GM23338 (cell line): ENCODE data around the gene PADI6. TPM values are rescaled to one million over a fixed set of nuclear protein-coding genes. Genes with fewer than 3 reads are reported as not detected.

Experiments
- ATAC-seq: fragments of 200-7000 bp; cut with Tn5 transposase; 3 replicates; pipeline ENCODE4 v1.9.1; 2020
- DNase-seq: peaks from one replicate; pipeline ENCODE4 v3.0.0-alpha.2; 2015; ENCODE audit warnings: low spot score
- H2AFZ ChIP-seq: fragments of 200-600 bp; sonication (generic); 2 replicates; pipeline ENCODE4 v1.8.0; 2016; ENCODE audit warnings: antibody characterized with exemption, mild to moderate bottlenecking, moderate library complexity
- H3F3A ChIP-seq: fragments of 200-600 bp; sonication (generic); replicated peaks from 2 replicates; pipeline ENCODE4 v1.8.0; 2017; ENCODE audit warnings: antibody characterized with exemption, mixed run types, low read depth
- H3K27ac ChIP-seq: fragments of 200-600 bp; sonication (generic); 2 replicates; pipeline ENCODE4 v1.6.1; 2016; ENCODE audit warnings: low read depth
- H3K27me3 ChIP-seq: fragments of 200-600 bp; sonication (generic); 2 replicates; pipeline ENCODE4 v1.8.0; 2016; ENCODE audit warnings: mild to moderate bottlenecking, mixed run types, moderate library complexity; ENCODE audit not compliant: insufficient read depth
- H3K36me3 ChIP-seq: fragments of 200-600 bp; sonication (generic); 2 replicates; pipeline ENCODE4 v1.8.0; 2016; ENCODE audit warnings: mild to moderate bottlenecking; ENCODE audit not compliant: insufficient read depth
- H3K4me1 ChIP-seq: fragments of 200-600 bp; sonication (generic); 2 replicates; pipeline ENCODE4 v1.8.0; 2016; ENCODE audit warnings: mild to moderate bottlenecking, moderate library complexity; ENCODE audit not compliant: insufficient read depth
- H3K4me2 ChIP-seq: fragments of 200-600 bp; sonication (generic); 2 replicates; pipeline ENCODE4 v1.7.1; 2017; ENCODE audit warnings: mixed run types
- H3K4me3 ChIP-seq: fragments of 200-600 bp; sonication (generic); 2 replicates; pipeline ENCODE4 v1.6.1; 2016; ENCODE audit warnings: mixed run types
- H3K79me2 ChIP-seq: fragments of 200-600 bp; sonication (generic); replicated peaks from 2 replicates; pipeline ENCODE4 v1.8.0; 2017; ENCODE audit warnings: mild to moderate bottlenecking; ENCODE audit not compliant: insufficient read depth
- H3K9me2 ChIP-seq: fragments of 200-600 bp; sonication (generic); 2 replicates; pipeline ENCODE4 v1.8.0; 2017; ENCODE audit not compliant: insufficient read depth
- H4K20me1 ChIP-seq: fragments of 200-600 bp; sonication (generic); replicated peaks from 2 replicates; pipeline ENCODE4 v1.8.0; 2017; ENCODE audit warnings: mild to moderate bottlenecking; ENCODE audit not compliant: insufficient read depth
- H3K27ac Mint-ChIP-seq: 2 replicates; pipeline ENCODE4 v1.8.0; 2020; ENCODE audit warnings: inconsistent platforms, mild to moderate bottlenecking, moderate library complexity, mixed read lengths
- H3K27me3 Mint-ChIP-seq: 3 replicates; pipeline ENCODE4 v1.8.0; 2022; ENCODE audit warnings: low read depth, mild to moderate bottlenecking, moderate library complexity, mixed read lengths, inconsistent platforms; ENCODE audit not compliant: insufficient read depth, poor library complexity
- H3K36me3 Mint-ChIP-seq: 3 replicates; pipeline ENCODE4 v1.8.0; 2021; ENCODE audit warnings: low read depth, mild to moderate bottlenecking, inconsistent platforms, moderate library complexity, mixed read lengths
- H3K4me1 Mint-ChIP-seq: 3 replicates; pipeline ENCODE4 v1.8.0; 2020; ENCODE audit warnings: mild to moderate bottlenecking, inconsistent platforms, mixed read lengths
- H3K4me3 Mint-ChIP-seq: 3 replicates; pipeline ENCODE4 v1.8.0; 2021; ENCODE audit warnings: moderate library complexity, mild to moderate bottlenecking, inconsistent platforms, mixed read lengths
- H3K9me3 Mint-ChIP-seq: 3 replicates; pipeline ENCODE4 v1.8.0; 2020; ENCODE audit warnings: moderate library complexity, mild to moderate bottlenecking, inconsistent platforms, mixed read lengths
- CTCF ChIP-seq, 2 experiments: fragments of 200-600 bp in 1 of 2; sonication (generic) in 1 of 2; conservative IDR thresholded peaks; 2 replicates each; pipeline versions ENCODE4 v1.5.1 to v1.6.1; 2016 to 2017; ENCODE audit warnings: antibody characterized with exemption in 2 of 2, low read depth in 2 of 2, mild to moderate bottlenecking in 2 of 2, moderate library complexity in 1 of 2
- EZH2 ChIP-seq: fragments of 200-600 bp; sonication (generic); IDR thresholded peaks from one replicate; pipeline ENCODE4 v1.8.0; 2017; ENCODE audit warnings: antibody characterized with exemption, mild to moderate bottlenecking, low read depth; ENCODE audit not compliant: unreplicated experiment
- JUNB ChIP-seq: IDR thresholded peaks from one replicate; pipeline ENCODE4 v1.6.1; 2016; ENCODE audit warnings: antibody characterized with exemption; ENCODE audit not compliant: unreplicated experiment
- STAT1 ChIP-seq: IDR thresholded peaks from one replicate; pipeline ENCODE4 v1.6.1; 2016; ENCODE audit warnings: antibody characterized with exemption; ENCODE audit not compliant: unreplicated experiment
- ZNF462 ChIP-seq: fragments of 250-450 bp; sonication (Bioruptor Pico); IDR thresholded peaks from 2 replicates; pipeline ENCODE4 v1.5.0; 2020; ENCODE audit warnings: mild to moderate bottlenecking, moderate library complexity
- polyA plus RNA-seq: library from polyadenylated mRNA; unstranded; fragments of >200 nt; fragmentation: Nextera tagmentation; extraction: Ambion mirVana; gene quantifications from 2 replicates; pipeline ENCODE4 v1.2.1, GENCODE V29; 2016
- total RNA-seq: library from RNA; depleted of rRNA; stranded (reverse); fragments of >200 nt; shearing (Covaris generic); gene quantifications from 2 replicates; pipeline ENCODE4 v1.2.3, GENCODE V29; 2014

The PADI6 gene
- total and polyA plus RNA-seq, 2 experiments from 2014 or later = not detected

DNA sequence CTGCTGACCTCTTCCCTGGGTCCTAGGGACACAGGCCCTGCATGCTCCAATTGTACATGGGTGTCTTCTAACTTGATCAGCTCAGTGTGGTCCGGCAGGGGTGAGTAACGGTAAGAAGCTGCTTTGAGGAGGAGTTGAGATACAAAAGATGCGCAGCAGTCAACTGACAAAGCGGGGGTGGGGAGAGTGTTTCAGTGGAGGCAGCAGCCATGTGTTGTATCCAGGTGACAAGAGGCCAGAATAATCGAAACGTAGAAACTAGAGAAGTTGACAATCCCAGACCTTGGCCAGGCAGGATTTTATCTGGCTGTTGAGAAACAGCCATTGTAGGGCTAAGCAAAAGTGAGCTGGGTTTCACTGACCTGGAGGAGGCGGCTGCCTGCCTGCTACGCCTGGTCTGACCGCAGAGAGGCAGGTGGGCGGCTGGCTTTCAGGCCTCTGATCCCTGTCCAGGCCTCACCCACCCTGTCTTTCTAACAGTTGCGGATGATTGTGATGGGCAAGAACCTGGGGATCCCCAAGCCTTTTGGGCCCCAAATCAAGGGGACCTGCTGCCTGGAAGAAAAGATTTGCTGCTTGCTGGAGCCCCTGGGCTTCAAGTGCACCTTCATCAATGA lies 28.8 kb downstream of the PADI6 start:
- Mint-ChIP-seq H3K27ac (no peak overlapping the region), H3K4me3 (no peak overlapping the region), H3K9me3 (peaks cover 3% of the 10 kb centered on the region; the same call in 1 of the 3 replicates), H3K27me3 (peaks cover 19% of the 10 kb centered on the region), H3K4me1 (peaks cover 29% of the 10 kb centered on the region), H3K36me3 (peaks cover 7% of the 10 kb centered on the region; the same call in 2 of the 3 replicates)
- no peak overlapping the region for H2AFZ ChIP-seq
- no peaks in the 10 kb centered on the region for H3K79me2 ChIP-seq
- H3K27me3 ChIP-seq = no peaks in the 10 kb centered on the region
- DNase-seq (no peak), ATAC-seq (peak; percentile 14)
- no peaks in the 10 kb centered on the region for H4K20me1 ChIP-seq
- no peaks in the 10 kb centered on the region for H3K36me3 ChIP-seq
- H3K9me2 ChIP-seq = no peaks in the 10 kb centered on the region
- no peak overlapping the region for H3K4me3 ChIP-seq
- H3F3A ChIP-seq = peaks cover 31% of the 10 kb centered on the region
- TF ChIP-seq CTCF (conservative IDR thresholded peaks at IDR 0.05; ENCODE audit: low read depth in 2 of 2) (peak in 1 of 2 experiments; percentile 16; a peak in 1 of 4 replicates), JUNB (no peak)
- no peak overlapping the region for H3K27ac ChIP-seq
- H3K4me1 ChIP-seq = no peaks in the 10 kb centered on the region; the same call in 1 of the 2 replicates
- H3K4me2 ChIP-seq = no peak overlapping the region

DNA sequence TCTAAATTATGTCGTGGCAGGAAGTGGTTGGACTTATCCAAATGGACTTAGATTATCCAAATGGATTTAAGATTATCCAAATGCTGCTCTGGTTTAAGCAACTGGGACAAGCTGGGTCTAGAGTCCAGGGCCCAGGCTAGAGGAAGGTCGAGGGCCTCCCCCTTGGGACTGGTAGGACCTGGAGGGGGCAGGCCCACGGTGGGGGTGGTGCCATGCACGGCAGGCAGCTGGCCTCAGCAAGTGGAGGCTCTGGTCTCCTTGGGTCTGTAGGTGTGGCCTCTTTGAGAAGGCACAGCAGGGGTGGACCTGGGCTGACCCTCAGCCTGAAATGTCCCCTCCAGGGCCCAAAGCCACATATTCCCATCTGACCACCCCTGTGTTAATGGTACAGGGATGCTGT lies 29.8 kb downstream of the PADI6 start:
- Mint-ChIP-seq H3K4me3 (no peak overlapping the region), H3K36me3 (peaks cover 18% of the 10 kb centered on the region), H3K4me1 (peaks cover 37% of the 10 kb centered on the region), H3K27me3 (peaks cover 28% of the 10 kb centered on the region), H3K9me3 (peaks cover 3% of the 10 kb centered on the region; the same call in 1 of the 3 replicates), H3K27ac (no peak overlapping the region)
- Histone ChIP-seq H3K4me2 (no peak overlapping the region), H3K79me2 (no peaks in the 10 kb centered on the region), H3K27ac (no peak overlapping the region), H3F3A (peaks cover 37% of the 10 kb centered on the region), H3K4me3 (no peak overlapping the region), H3K36me3 (no peaks in the 10 kb centered on the region), H3K4me1 (no peaks in the 10 kb centered on the region; the same call in 1 of the 2 replicates), H4K20me1 (no peaks in the 10 kb centered on the region), H3K9me2 (no peaks in the 10 kb centered on the region), H3K27me3 (no peaks in the 10 kb centered on the region), H2AFZ (no peak overlapping the region)
- ATAC-seq (no peak), DNase-seq (no peak)
- TF ChIP-seq STAT1 = no peak
- no peak for TF ChIP-seq EZH2
- TF ChIP-seq ZNF462 (CRISPR knock-in tag) = no peak
